Measurements from ENCODE around the gene TMEM132D.

Gene TMEM132D

GRCh38 chr12:129331356-129332085 is 572.3 kb downstream of the TMEM132D start:
- no peak for DNase-seq

- DNase-seq = no peak
These were observed 575.6 kb downstream of the TMEM132D start for GRCh38 chr12:129328235-129328634.

GRCh38 chr12:129325566-129325965 is 578.3 kb downstream of the TMEM132D start:
- DNase-seq = no peak

- no peak for DNase-seq
These were observed 591.8 kb downstream of the TMEM132D start for GRCh38 chr12:129312048-129312447.

GRCh38 chr12:129310346-129310745 is 593.5 kb downstream of the TMEM132D start:
- DNase-seq = no peak

GRCh38 chr12:129305851-129306250 is 598.0 kb downstream of the TMEM132D start:
- DNase-seq = no peak

GRCh38 chr12:129304529-129304928 is 599.3 kb downstream of the TMEM132D start:
- no peak for DNase-seq

GRCh38 chr12:129300011-129300410 is 603.8 kb downstream of the TMEM132D start:
- DNase-seq = no peak

- no peak for DNase-seq
These were observed 604.9 kb downstream of the TMEM132D start for GRCh38 chr12:129298921-129299320.

GRCh38 chr12:129296671-129297070 is 607.2 kb downstream of the TMEM132D start:
- no peak for DNase-seq

- DNase-seq = no peak
These were observed 609.0 kb downstream of the TMEM132D start for GRCh38 chr12:129294868-129295267.

- no peak for DNase-seq
These were observed 624.1 kb downstream of the TMEM132D start for GRCh38 chr12:129279771-129280170.

- DNase-seq = no peak
These were observed 627.3 kb downstream of the TMEM132D start for GRCh38 chr12:129276361-129277060.

- DNase-seq = no peak
These were observed 633.9 kb downstream of the TMEM132D start for GRCh38 chr12:129269756-129270495.

- no peak for DNase-seq
These were observed 645.0 kb downstream of the TMEM132D start for GRCh38 chr12:129258781-129259318.

GRCh38 chr12:129257524-129257923 is 646.3 kb downstream of the TMEM132D start:
- DNase-seq = no peak

- no peak for DNase-seq
These were observed 657.2 kb downstream of the TMEM132D start for GRCh38 chr12:129246630-129247029.

- DNase-seq = no peak
These were observed 658.1 kb downstream of the TMEM132D start for GRCh38 chr12:129245769-129246168.

GRCh38 chr12:129241852-129242251 is 662.0 kb downstream of the TMEM132D start:
- no peak for DNase-seq

GRCh38 chr12:129237881-129238280 is 665.9 kb downstream of the TMEM132D start:
- no peak for DNase-seq

- DNase-seq = no peak
These were observed 669.6 kb downstream of the TMEM132D start for GRCh38 chr12:129234209-129234608.

GRCh38 chr12:129231491-129231890 is 672.3 kb downstream of the TMEM132D start:
- no peak for DNase-seq

- DNase-seq = no peak
These were observed 672.8 kb downstream of the TMEM132D start for GRCh38 chr12:129230995-129231394.

Measured in suppressor macrophage (primary cell).